HL-60/S4 (cell line): Measurements from ENCODE around the gene HOXB4.

Experiments
- in situ Hi-C: fragments of 300-500 bp; cut with MboI; formaldehyde crosslinking; loops from 2 replicates; pipeline ENCODE4 v1.14.3; 2022; ENCODE audit warnings: low sequenced_read_pairs

HOXB4 gene

DNA sequence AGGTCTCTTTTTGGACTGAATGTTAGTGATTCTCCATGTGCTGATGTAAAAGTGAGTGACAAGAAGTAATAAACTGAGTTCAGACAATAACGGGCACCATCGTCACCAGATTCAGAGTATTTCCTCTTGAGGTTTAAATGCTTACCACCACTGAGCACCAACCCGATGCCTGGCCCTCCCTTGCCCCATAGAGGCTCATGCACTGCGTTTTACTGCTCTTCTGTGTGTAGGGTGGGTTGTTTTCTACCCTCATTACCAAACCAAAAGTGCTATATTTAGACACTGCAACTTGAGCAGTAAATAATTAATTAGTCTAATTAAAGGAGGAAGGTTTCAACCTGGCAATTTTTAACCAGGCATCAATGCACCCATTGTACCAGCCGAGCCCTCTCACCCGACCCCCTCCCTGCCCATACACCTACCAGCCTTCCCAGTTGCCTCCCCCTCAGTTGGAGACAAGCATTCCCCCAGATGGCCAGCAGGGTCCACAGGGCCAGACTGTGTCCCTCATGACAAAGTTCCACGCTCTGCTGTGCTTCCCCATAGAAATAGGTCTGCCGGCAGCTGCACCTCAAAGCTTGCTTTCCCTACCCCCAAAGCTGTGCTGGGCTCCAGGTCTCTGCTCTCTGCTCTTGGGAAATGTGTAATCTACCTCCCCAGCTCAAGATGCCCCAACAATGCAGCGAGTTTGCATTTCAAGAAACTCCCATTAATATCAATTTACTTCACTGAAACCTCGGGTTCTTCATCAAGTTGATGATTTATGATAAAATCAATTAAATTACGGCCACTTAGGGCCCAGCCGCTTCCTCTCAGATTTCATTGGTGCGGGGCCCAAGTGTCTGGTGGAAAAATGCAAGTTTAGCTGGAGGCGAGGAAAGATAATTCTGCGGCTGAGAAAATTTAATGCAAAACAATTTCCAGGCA lies 16.0 kb downstream of the HOXB4 start:
- in situ Hi-C loops, result no loop called here

DNA sequence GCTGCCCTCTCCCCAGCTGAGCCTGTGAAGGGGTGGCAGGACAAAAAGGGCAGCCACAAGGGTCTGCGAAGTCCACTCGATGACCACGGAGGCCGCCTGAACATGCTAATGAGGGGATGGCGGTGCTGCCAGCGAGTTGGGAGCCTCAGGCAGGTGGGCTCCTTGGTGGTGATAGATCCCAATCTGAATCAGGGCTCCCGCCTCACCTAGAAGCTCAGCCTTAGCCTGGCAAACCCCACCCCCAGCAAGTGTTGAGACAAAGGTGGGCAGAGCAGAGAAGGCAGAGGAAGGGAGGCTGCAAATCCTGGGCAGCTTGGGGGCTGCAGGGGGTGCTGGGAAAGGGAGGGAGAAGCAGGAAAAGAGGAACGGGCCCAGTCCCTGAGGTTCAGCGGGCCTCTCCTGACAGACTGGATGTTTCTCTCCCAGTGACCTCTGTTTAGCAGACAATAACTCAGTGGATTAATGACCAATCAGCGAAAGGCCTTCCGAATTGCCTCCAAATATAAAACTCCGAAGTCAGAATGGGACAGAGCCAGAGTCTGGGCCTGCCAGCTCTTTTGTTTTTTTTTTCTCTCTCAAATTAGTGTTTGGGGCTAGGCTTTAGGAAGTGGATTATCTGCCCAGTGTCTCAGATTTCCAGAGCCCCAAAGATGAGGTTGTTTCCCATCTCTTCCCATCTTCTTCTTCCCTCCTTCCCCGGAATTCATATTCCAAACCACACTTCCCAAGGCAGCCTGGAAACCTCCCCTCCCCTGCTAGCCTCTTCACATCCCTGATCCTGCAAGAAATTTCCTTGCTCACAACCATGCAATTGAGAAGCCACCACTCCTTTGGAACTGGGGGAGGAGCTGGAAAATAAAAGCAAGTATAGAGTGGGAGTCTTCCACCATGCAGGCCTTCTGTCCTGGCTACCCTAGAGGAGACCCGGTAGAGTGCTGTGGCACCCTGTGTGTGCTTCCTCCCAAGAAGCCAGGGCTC lies 18.0 kb downstream of the HOXB4 start:
- in situ Hi-C loops, result no loop called here

DNA sequence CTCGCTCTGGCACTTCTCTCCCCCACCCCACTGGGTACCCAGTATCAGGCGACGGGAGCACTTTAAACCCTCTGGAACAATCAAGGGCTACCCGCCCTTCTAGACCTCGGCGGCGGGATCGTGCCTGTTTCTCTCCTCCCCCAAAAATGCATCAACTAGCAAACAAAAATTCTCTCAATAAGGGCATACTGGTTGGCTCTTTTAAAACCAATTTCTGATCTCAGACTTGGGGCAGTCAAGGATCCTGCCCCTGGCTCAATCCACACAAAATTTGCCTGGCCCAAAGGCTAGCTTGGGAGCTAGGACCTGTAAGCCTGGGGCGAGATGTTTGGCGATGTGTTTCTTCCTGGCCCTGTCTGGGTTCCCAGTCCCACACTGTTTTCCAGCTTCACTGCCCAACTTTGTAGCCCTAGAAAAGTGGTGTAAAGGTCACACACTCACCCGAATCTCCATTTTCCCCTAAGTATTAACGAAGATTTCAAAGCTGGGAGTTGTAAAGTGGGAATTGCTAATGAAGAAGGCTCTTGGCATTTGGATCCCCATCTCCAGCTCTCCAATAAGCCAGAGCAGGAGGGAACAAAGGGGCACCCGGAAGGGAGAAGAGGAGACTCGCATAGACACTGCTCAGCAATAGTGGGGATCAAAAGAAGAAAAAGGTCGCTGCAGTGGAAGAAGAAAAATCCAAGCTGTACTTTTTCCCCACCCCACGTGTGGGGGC lies 18.9 kb downstream of the HOXB4 start:
- in situ Hi-C loops, result no loop called here

DNA sequence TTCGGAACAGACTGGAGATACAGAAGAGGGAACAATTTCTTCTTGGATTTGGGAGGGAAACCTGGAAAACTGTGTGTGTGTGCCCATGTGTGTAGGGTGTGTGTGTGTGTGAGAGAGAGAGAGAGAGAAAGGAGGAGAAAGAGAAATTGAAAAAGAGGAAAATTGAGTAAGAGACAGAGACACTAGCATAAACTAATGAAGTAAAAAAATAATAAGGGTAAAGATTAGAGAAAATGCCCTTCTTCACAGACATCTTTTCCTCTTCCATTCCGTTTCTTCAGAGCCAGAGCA lies 19.4 kb downstream of the HOXB4 start:
- in situ Hi-C loops, result no loop called here

DNA sequence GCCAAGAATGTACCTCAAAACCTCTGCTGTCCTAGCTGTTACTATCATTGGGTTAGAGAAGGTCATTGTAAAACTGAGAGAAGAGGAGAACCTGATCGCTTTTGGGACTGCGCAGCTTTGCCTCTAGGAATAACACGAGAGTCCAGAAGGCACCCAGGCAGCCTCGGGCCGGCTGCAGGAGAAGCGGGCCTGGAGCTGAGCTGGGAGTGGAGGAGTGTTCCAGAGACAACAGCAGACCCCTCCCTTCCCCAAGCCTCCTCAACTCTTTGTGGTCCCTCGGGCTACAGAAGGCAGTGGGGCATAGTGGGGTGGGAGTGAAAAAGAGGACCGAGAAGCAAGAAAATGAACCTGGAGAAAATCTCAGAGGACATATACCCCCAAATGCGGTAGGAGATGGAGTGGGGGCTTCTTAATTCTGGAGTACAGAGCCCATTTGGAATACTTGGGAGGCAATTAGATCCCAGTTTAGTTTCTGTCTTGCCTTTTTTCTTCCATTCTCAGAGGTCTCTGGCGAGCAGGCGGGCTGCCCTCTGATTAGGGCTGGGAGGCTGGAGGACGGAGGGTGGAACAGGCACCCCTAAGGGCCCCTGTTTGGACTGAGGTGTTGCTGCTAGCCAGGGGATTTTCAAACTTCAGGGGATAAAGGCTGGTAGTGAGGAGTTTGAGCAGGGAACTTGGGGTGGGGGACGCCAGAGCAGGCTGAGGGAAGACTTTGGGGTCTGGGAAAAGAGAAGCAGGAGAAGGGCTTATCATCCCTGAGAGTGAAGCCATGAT lies 19.9 kb downstream of the HOXB4 start:
- in situ Hi-C loops, result no loop called here

DNA sequence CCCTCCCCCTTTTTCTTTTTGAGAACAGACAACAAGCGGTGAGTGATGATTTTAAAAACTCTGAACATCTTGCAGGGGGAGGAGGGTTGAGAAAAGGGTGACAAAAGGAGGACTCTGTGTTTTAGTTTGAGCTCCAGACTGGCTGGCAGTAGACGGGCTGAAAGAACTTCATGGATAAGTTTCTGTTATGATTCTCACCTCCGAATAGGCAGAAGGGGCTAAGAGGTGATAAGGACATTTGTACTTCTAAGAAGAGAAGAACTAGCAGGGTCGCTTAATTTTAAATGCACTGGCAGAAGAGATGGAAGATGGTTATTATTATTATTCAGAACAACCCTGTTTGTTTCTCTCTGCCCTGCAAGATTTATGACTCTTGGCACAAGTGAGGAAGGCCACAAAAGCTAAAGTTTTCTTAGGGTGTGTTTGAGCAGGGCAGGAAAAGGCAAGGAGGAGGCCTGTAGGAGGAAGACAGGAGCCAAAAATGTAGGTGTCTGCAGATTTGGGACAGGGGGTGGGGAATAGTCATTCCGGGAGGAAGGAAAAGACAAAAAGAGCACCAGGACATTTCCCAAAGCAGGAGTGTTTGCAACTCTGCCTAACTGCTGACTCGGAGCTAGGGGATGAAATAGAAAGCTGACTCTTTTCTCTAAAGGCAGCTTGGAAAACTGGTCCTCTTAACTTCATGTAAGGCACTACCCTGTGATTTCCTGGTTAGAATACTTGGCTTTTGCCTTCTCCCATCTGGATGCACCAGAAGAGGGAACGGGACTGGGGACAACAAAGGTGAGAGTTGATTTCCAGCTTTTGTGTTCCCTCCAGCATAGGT lies 21.4 kb downstream of the HOXB4 start:
- in situ Hi-C loops, result no loop called here

DNA sequence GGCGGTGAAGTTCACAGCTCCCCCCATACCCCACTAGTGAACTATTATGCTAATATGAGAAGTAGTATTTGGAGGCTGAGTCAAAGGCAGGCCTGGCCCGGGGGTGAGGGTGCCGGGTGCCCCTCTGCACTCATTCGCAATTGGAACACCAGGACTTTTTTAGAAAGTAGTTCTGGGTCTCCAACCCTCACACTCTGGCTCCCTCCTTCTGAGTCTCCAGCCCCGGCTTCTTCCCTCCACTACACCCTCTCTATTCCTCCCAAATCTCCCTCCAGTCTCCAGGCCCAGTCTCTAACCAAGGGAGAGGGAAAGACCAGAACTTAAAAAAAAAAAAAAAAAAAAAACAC lies 21.9 kb downstream of the HOXB4 start:
- in situ Hi-C loops, result no loop called here

DNA sequence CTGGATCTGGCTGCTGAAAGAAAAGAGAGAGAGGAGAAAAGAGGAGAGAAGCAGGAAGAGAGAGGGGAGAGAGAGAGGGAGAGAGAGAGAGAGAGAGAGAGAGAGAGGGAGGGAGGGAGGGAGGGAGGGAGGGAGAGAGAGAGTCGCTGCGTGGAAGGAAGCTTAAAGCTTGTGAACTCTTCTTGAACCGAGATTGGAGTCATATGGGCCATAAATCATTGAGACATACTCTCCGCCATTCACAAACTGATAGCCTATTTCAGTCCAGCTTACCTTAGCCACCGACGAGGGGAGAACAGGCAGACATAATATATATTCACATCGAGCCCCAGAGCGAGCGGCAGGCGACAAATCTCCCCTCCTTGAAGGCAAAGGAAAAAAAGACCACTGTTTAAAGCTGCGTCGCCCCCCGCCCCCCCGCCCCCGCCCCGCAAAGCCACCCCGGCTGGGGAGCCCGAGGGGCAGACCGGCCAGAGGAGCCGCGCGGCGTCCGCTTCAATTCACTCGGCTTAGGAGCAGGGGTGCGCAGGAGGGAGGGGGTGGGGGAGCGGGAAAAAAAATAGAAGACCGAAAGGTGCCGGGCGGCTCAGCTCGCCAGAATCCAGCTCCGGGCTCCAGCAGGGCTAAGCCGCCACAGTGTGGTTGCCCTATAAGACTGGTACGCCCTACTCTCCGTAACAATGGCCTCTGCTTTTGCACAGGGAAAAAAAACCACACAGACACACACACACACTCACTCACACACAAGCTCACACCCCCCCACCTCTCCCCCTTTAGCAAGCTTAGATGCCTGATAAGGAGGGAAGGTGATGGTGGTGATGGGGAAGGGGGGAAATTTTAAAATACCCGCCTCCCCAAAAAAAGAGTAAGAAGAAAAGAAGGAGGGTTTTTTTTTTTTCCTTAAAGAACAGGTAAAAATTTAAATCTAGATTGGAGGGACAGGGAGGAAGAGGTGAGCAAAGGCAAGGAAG lies 22.6 kb downstream of the HOXB4 start:
- in situ Hi-C loops, result no loop called here

DNA sequence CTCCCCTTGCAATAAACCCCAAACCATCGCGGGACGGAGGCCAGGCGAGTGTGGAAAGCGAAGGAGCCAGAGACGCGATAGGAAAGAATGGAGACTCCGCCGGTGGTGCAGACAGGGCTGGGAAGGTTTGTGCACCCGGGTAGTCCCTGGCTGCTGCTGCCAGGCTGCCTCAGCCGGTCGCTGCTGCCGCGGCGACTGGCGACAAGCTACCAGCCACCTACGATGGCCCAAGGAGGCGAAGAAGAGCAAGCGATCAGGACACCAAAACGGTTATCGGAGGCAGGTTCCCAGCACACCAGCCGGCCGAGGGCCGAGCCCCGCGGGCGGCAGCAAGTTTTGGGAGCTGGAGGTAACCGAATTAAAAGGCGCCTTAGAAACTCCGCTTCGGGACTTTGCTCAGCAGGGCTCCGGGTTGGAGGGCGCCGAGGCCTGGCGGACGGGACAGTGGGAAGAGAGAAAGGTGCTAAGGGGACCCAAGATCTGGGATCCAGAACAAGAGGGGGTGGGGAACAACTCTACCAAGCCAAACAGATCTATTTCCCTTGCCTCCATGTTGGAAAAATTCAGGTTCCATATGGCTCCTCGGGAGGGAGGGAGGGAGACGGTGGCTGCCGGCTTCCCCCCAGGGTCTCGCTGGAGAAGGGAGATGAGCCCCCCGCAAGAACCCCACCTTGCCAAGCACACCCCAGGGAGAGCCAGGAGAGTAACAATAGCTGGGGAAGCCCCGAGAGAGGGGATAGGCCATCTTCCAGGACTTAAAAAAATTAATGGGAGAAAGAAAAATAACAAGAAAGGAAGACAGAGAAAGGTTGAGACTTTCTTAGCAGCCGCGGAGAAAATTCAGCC lies 23.5 kb downstream of the HOXB4 start:
- in situ Hi-C loops, result no loop called here

DNA sequence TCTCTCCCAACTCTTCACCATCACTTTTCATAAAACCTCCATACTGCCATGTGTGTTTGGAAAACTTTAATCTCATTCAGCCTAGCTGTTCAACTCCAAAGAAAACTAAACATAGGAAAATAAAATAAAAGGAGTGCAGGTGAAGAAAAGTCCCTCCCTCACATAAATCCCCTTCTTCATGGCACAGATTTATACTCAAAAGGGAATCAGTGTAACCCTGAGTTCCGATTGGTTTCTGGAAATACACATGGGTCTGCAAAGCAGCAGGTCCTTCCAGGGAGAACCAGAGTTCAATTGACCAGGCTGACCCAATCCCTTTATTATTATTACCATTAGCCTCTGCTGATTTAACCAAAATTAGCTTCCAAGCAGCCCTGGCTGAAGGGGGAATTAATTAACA lies 24.3 kb downstream of the HOXB4 start:
- in situ Hi-C loops, result no loop called here

DNA sequence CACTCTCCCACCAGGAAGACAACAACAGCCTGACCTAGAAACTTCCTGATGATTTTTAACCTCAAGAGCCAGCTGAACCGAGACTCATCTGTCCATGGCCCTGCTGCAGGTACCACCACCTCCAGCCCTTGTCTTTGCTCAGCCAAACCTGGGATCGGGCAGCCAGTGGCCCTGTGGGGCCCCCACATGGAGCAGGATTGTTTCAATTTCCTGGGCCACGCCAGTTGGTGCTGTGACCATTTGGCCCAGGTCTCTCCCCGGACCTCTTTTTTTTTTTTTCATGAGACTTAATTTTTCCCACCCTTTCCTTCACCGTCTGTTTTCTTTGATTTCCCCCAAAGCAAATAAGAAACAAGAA lies 25.0 kb downstream of the HOXB4 start:
- in situ Hi-C loops, result no loop called here

DNA sequence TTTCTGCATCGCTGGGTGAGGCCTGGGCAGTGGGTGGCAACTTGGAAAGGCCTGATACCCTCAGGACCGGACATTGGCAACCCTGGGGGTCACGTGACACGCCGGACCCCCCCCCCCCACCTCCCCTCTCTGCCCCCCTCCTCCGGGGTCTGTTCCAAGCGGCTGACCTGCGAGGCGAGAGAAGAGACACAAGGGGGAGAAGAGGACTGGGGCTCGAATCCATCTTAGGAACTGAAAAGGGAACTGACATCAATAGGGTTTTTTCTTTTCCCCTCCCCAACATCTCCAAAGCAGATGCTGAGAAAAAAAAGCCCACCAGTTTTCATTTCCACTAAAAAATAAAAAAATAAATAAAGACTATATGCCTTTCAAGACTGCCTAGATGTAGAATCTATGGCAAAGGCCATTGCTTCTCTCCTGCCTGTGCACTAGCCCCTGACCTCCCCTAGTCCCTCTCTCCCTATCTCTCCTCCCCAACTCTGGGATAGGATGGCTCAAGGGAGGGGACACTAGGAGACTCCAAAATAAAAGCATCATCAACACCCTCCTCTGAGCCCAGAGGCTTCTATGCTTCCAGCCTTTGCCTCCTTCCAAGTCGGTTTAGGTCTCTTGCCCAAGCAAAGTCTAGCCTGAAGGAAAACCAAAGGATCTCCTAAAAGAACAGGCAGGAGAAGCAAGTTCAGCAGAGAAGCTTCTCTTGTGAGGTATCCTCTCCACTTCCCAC lies 25.5 kb downstream of the HOXB4 start:
- in situ Hi-C loops, result no loop called here

DNA sequence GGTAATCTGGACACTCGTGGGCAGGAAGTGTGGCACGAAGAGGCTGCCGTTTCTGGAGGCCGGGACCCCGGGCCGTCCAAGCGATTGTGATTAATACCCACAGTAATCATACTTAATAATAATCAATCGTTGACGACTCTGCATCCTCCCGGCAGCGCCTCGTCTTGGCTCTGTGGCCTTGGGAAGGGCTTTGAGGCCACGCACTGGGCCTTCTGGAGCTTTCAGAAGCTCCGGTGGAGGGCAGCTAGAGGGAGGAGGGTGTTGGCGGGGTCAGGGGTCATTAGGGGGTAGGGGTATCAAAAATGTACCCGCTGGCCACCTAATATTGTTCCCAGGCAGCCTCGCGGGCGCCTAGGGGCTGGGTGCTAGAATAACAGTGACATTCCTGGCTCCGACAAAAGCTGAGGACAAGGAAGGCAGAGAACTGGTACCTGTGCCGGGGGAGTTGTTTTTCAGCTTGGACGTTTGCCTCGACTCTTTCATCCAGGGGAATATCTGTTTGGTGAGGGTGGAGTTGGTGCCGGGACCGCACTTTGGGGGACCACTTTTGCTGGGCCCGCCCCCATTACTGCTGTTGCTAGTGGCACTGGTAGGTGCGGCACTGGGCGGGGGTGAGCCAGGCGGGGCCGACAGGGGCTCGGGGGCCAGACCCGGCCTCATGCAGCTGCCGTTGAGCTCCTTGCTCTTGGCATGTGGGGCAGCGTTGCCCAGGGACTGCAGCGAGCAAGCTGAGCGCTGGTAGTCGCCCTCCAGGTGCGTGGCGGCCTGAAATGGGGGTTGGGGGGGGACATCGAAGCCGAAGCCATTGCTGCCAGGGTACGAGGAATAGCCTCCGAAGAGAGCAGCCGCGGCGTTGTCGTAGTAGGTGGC lies 26.3 kb downstream of the HOXB4 start:
- in situ Hi-C loops, result no loop called here

DNA sequence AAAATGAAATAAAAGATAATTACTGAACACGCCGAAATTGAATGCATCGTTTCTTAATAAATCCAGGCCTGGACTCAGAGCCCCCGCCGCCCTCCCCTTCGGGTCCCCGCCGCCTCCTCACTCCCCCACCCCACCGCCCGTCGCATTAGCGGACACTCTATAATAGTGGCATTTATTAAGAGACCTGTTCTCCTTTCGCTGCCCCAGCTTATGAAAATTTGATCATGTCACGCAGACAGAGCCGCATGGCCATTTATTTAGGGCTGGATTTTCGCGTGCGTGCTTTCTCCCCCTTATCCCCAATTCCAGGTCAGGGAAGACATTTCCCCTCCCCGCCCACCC lies 27.0 kb downstream of the HOXB4 start:
- in situ Hi-C loops, result no loop called here

DNA sequence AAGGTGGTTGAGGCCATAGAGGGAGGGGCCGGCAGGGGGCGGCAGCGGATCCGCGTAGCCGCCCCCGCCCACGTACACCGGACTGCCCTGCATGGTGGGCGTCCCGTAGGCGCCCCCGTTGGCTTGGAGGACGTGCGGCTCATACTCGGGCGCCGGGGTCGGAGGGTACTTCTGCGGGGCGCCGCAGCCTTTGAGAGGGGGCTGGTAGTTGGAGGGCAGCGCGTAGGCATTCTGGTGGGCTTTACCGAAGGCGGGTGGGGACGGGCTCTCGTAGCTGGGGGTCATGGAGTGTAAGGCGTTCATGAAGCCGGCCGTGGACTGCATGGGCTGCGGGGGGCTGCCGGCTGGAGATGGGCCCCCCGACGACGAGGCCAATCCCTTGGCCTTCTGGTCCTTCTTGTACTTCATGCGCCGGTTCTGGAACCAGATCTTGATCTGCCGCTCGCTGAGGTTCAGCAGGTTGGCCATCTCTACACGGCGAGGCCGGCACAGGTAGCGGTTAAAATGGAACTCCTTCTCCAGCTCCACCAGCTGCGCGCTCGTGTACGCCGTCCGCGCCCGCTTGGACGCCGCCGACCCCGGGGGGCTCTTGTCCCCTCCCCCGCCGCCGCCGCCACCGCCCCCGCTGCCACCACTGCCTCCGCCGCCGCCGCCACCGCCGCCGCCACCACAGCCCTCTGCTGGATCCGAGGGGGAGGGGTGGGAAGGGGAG lies 27.5 kb downstream of the HOXB4 start:
- in situ Hi-C loops, result no loop called here
